Nephron progenitor cell (in vitro differentiated cells): Measurements from ENCODE around the gene RTN4RL1.

Source experiments
- DNase-seq: peaks from one replicate; pipeline ENCODE4 v3.0.0; 2021
- H3K27ac Mint-ChIP-seq: 2 replicates; pipeline ENCODE4 v1.8.0; 2021; ENCODE audit warnings: mild to moderate bottlenecking, moderate library complexity, mixed read lengths
- H3K27me3 Mint-ChIP-seq: 2 replicates; pipeline ENCODE4 v1.8.0; 2021; ENCODE audit warnings: mild to moderate bottlenecking, low read depth, mixed read lengths; ENCODE audit not compliant: poor library complexity
- H3K36me3 Mint-ChIP-seq: 2 replicates; pipeline ENCODE4 v1.8.0; 2021; ENCODE audit warnings: low read depth, mixed read lengths
- H3K4me1 Mint-ChIP-seq: 2 replicates; pipeline ENCODE4 v1.8.0; 2021; ENCODE audit warnings: mixed read lengths
- H3K4me3 Mint-ChIP-seq: 2 replicates; pipeline ENCODE4 v1.8.0; 2021; ENCODE audit warnings: mild to moderate bottlenecking, moderate library complexity, mixed read lengths
- H3K9me3 Mint-ChIP-seq: 2 replicates; pipeline ENCODE4 v1.8.0; 2021; ENCODE audit warnings: mild to moderate bottlenecking, moderate library complexity, mixed read lengths
- CTCF ChIP-seq: fragments of 200-600 bp; sonication (generic); IDR thresholded peaks from 2 replicates; pipeline ENCODE4 v1.5.0; 2021; ENCODE audit warnings: antibody characterized with exemption

The RTN4RL1 gene

DNA sequence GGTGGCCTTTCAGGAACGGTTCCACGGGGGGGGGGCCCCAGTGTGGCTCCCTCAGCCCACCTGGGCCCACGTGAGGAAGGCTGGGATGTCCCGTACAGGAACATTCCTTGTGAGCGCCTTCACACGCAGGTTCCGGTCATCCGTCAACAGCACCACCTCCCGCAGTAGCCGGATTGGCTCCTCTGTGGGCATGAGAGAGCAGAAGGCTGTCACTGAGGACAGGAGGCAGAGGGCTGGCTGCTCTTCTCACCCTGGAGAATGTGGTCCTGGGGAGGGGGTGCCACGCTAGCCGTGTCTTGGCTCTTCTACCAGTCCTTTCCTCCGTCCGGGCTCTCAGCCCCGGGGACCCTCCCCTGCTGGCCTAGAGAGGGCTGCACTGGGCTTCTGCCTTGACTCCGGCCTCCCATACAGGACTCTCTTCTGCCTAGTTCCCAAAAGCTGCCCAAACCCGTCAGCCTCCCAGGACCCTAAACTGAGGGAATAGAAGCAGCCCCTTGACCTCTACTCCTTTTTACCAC is 36.4 kb upstream of the RTN4RL1 start:
- H3K4me3 Mint-ChIP-seq = no peak overlapping the region
- peaks cover 63% of the 10 kb centered on the region for H3K36me3 Mint-ChIP-seq
- H3K9me3 Mint-ChIP-seq = no peaks in the 10 kb centered on the region
- H3K27ac Mint-ChIP-seq = no peak overlapping the region
- DNase-seq = no peak
- TF ChIP-seq CTCF = no peak
- peaks cover 51% of the 10 kb centered on the region for H3K4me1 Mint-ChIP-seq
- peaks cover 60% of the 10 kb centered on the region for H3K27me3 Mint-ChIP-seq

- Mint-ChIP-seq H3K27ac (no peak overlapping the region), H3K4me3 (no peak overlapping the region), H3K9me3 (no peaks in the 10 kb centered on the region), H3K4me1 (peaks cover 45% of the 10 kb centered on the region), H3K36me3 (peaks cover 58% of the 10 kb centered on the region), H3K27me3 (peaks cover 67% of the 10 kb centered on the region)
- no peak for TF ChIP-seq CTCF
- no peak for DNase-seq
These were observed 35.7 kb upstream of the RTN4RL1 start for GRCh38 chr17:2060681-2061440.

GRCh38 chr17:2060385-2060658 is 35.2 kb upstream of the RTN4RL1 start:
- Mint-ChIP-seq H3K9me3 (no peaks in the 10 kb centered on the region), H3K27ac (no peak overlapping the region), H3K4me1 (peaks cover 39% of the 10 kb centered on the region), H3K36me3 (peaks cover 52% of the 10 kb centered on the region), H3K4me3 (no peak overlapping the region), H3K27me3 (peaks cover 67% of the 10 kb centered on the region)
- no peak for TF ChIP-seq CTCF
- DNase-seq = no peak

- Mint-ChIP-seq H3K4me3 (peak overlapping the region; percentile 21), H3K36me3 (peaks cover 49% of the 10 kb centered on the region), H3K4me1 (peaks cover 36% of the 10 kb centered on the region), H3K9me3 (no peaks in the 10 kb centered on the region), H3K27ac (no peak overlapping the region), H3K27me3 (peaks cover 70% of the 10 kb centered on the region)
- DNase-seq = no peak
- no peak for TF ChIP-seq CTCF
These were observed 34.6 kb upstream of the RTN4RL1 start for GRCh38 chr17:2059547-2060384.

GRCh38 chr17:2058586-2059546 is 33.7 kb upstream of the RTN4RL1 start:
- Mint-ChIP-seq H3K27me3 (peaks cover 79% of the 10 kb centered on the region), H3K9me3 (no peaks in the 10 kb centered on the region), H3K4me3 (peak overlapping the region; percentile 21), H3K27ac (no peak overlapping the region), H3K4me1 (peaks cover 27% of the 10 kb centered on the region), H3K36me3 (peaks cover 40% of the 10 kb centered on the region)
- peak; percentile 53 for DNase-seq
- peak; percentile 45 for TF ChIP-seq CTCF
